Activated CD8-positive, alpha-beta memory T cell treated with anti-CD3 and anti-CD28 coated beads, Interleukin-2, amount 10 ng/mL, durations not matched to agents 7 days and 5 days (primary cell): Measurements from ENCODE around the gene B9D2. TPM values are rescaled to one million over a fixed set of nuclear protein-coding genes. Genes with fewer than 3 reads are reported as not detected.

Experiments
- ATAC-seq: fragments of 150-1000 bp; cut with Tn5 transposase; one replicate; pipeline ENCODE4 v1.10.0; 2021; ENCODE audit warnings: moderate library complexity
- CTCF ChIA-PET: fragments of 350-600 bp; sonication (Branson Sonifier 250); formaldehyde crosslinking; loops from one replicate; lab custom pipeline; 2021; ENCODE audit warnings: antibody characterized with exemption; lab: Charles Lee
- DNase-seq: peaks from one replicate; pipeline ENCODE4 v3.0.0-alpha.2; 2020
- H3K27ac Mint-ChIP-seq: one replicate; pipeline ENCODE4 v1.8.0; 2021; ENCODE audit warnings: mild to moderate bottlenecking, mixed read lengths
- H3K27me3 Mint-ChIP-seq: one replicate; pipeline ENCODE4 v1.8.0; 2021; ENCODE audit warnings: mixed read lengths
- H3K36me3 Mint-ChIP-seq: one replicate; pipeline ENCODE4 v1.8.0; 2021; ENCODE audit warnings: mild to moderate bottlenecking, mixed read lengths
- H3K4me1 Mint-ChIP-seq: one replicate; pipeline ENCODE4 v1.8.0; 2021; ENCODE audit warnings: mixed read lengths
- H3K4me3 Mint-ChIP-seq: one replicate; pipeline ENCODE4 v1.8.0; 2021; ENCODE audit warnings: mild to moderate bottlenecking, moderate library complexity, mixed read lengths
- H3K9me3 Mint-ChIP-seq: one replicate; pipeline ENCODE4 v1.8.0; 2022; ENCODE audit warnings: low read depth, mixed read lengths
- total RNA-seq, 2 experiments: library from RNA; stranded (reverse); gene quantifications; one replicate each; pipeline ENCODE4 v1.2.3, GENCODE V29; 2021

B9D2 gene
- total RNA-seq, 2 experiments from 2014 or later: 8.2 to 9.3 TPM

DNA sequence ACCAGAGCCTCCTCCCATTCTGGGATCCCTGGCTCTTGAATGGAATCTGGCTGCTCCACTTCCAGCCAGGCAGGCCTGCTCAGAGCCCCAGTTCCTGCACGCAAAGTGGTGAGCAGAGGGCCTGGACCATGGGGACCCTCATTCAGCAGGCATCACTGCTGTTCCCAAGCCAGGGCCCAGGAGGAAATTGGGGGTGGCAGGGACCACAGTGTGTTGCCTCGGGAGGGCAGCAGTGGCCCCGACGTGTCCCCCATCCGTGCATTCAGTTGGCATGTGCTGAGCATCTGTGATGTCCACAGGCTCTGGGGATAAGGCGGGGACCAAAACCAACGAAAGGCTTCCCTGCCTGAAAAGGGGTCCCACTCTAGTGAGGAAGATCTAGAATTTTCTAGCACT, 42.7 kb downstream of the B9D2 start:
- Mint-ChIP-seq H3K27ac (no peak overlapping the region), H3K4me1 (peaks cover 22% of the 10 kb centered on the region), H3K9me3 (no peaks in the 10 kb centered on the region), H3K36me3 (peaks cover 35% of the 10 kb centered on the region), H3K27me3 (no peaks in the 10 kb centered on the region), H3K4me3 (no peak overlapping the region)
- DNase-seq (no peak), ATAC-seq (no peak)
- CTCF ChIA-PET: interaction anchor here (1.2 to 1.4 kb wide), 3 partner anchors 32 to 37 kb away, joined by 4 to 11 read pairs (median 6); partner anchors contain the start of gene TGFB1

DNA sequence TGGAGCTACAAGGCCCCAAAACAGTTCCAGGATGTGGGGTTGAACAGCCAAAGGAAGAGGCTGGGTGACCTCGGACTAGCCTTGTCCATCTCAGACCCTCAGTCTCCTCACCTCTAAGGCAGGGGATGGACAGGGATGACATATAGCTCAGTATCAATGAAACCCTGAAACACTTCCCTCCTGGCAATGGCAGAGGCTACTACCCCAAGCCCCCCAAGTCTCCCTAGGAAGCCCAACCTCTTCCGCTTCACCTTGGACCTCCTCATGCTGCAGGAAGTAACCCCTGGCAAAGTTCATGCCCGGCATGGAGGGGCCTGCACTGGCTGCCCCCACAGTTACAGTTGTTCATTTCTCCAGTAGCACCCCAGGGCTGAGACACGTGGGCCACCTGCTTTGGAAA, 43.4 kb downstream of the B9D2 start:
- Mint-ChIP-seq H3K9me3 (no peaks in the 10 kb centered on the region), H3K36me3 (peaks cover 37% of the 10 kb centered on the region), H3K27me3 (no peaks in the 10 kb centered on the region), H3K27ac (no peak overlapping the region), H3K4me3 (no peak overlapping the region), H3K4me1 (peaks cover 23% of the 10 kb centered on the region)
- ATAC-seq (no peak), DNase-seq (no peak)
- CTCF ChIA-PET: interaction anchor here (1.2 kb wide), 1 partner anchor 13 kb away, joined by 3 read pairs; no protein-coding TSS in a partner anchor

DNA sequence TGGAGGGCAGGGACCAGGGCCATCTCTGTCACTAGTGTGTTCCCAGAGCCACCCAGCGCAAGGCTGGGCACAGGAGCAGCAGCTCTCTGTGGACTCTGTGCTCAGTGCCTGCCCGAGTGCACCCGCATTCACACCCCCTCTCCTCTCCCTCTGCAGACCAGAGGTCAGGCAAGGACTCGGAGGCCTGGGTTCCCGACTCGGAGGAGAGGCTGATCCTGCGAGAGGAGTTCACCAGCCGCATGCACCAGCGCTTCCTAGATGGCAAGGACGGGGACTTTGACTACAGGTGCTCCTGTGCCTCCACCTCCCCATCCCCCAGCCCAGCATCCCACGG, 43.8 kb downstream of the B9D2 start:
- no peak overlapping the region for H3K4me3 Mint-ChIP-seq
- no peak for ATAC-seq

DNA sequence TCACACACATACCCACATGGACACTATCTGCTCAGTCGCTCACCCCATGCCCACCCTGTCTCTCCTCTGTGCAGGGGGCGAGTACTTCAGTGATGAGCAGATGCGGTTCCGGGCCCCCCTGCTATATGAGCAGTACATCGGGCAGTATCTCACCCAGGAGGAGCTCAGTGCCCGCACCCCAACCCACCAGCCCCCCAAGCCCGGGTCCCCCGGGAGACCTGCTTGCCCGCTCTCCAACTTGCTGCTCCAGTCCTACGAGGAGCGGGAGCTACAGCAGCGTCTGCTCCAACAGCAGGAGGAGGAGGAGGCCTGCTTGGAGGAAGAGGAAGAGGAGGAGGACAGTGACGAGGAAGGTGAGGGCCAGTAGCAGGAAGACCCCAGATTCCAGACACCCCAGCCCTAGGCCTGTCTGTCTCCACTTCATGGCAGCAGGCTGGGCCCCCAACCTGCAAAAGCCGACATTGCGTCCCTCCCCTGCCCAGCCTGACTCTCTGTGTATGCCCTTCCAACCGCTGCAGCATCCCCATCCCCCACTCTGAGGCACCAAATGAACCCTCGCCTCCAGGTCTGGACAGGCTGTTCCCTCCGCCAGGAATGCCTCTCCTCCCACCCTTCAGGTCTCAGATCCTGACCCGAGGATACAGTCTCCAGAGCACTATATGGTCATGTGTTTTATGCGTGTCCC, 44.3 kb downstream of the B9D2 start:
- DNase-seq (no peak), ATAC-seq (no peak)
- Mint-ChIP-seq H3K9me3 (no peaks in the 10 kb centered on the region), H3K27ac (no peak overlapping the region), H3K4me3 (no peak overlapping the region), H3K4me1 (peaks cover 15% of the 10 kb centered on the region), H3K27me3 (no peaks in the 10 kb centered on the region), H3K36me3 (peaks cover 34% of the 10 kb centered on the region)
- CTCF ChIA-PET: interaction anchor here (1.2 kb wide), 1 partner anchor 12 kb away, joined by 3 read pairs; no protein-coding TSS in a partner anchor

More for the DNA sequence above, 43.8 kb downstream of the B9D2 start:
- H3K4me1 Mint-ChIP-seq: peaks cover 19% of the 10 kb centered on the region
- no peaks in the 10 kb centered on the region for H3K27me3 Mint-ChIP-seq
- H3K27ac Mint-ChIP-seq: no peak overlapping the region
- no peak for DNase-seq
- CTCF ChIA-PET: interaction anchor here (1.2 kb wide), 1 partner anchor 12 kb away, joined by 3 read pairs; no protein-coding TSS in a partner anchor
- no peaks in the 10 kb centered on the region for H3K9me3 Mint-ChIP-seq
- H3K36me3 Mint-ChIP-seq: peaks cover 37% of the 10 kb centered on the region

DNA sequence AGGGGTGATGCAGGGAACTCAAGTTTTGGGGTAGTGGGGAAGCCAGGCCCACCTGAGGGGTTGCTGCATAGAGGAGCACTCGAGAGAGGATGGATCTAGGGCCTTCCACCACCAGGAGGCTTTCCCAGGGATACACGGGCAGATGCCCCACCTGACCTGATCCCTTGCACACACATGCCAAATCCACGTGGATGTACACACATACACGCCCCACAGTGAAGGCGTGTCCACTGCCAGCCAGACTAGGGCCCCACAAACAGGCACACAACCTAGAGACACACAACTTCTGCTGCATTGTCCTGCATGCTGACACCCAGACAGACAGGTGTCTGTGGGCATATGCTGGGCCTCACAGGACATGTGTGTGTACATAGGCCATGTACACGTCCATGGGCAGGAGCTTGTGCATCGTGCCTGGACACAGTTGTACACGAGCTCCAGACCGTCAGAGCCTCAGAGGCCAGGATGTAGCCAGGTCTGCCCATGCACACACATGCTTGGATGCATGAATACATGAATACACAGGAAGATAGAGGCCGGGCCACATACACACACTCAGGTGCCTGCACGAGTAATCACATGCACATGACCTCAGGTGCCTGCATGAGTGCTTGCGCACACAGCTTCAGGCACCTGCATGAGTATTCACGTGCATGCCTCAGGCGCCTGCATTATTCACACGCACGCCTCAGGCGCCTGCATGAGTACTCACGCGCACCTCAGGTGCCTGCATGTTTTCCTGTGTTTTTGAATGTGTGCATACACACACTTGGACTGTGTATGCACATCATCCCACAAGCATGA, 45.1 kb downstream of the B9D2 start:
- CTCF ChIA-PET: interaction anchor here (0.6 kb wide), 1 partner anchor 182 kb away, joined by 4 read pairs; no protein-coding TSS in a partner anchor
- peaks cover 38% of the 10 kb centered on the region for H3K36me3 Mint-ChIP-seq
- H3K27me3 Mint-ChIP-seq: no peaks in the 10 kb centered on the region
- H3K27ac Mint-ChIP-seq: peak overlapping the region; percentile 13
- ATAC-seq (no peak), DNase-seq (no peak)
- H3K4me1 Mint-ChIP-seq: peaks cover 15% of the 10 kb centered on the region
- H3K4me3 Mint-ChIP-seq: no peak overlapping the region
- no peaks in the 10 kb centered on the region for H3K9me3 Mint-ChIP-seq

DNA sequence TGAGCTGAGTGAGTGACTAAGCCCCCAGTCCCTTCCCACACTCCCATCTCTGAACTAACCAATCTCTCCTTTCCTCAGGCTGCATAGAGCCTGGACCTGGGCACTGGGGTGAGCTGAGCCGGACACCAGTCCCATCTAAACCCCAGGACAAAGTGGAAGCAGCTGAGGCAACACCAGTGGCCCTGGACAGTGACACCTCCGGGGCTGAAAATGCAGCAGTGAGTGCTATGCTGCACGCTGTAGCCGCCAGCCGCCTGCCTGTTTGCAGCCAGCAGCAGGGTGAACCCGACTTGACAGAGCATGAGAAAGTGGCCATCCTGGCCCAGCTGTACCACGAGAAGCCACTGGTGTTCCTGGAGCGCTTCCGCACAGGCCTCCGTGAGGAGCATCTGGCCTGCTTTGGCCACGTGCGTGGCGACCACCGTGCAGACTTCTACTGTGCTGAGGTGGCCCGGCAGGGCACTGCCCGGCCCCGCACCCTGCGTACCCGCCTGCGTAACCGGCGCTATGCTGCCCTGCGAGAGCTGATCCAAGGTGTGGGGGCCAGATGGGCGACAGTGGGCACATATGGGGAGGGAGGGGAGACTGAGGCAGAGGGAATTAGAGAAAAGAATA, 47.5 kb downstream of the B9D2 start:
- H3K4me3 Mint-ChIP-seq: no peak overlapping the region
- CTCF ChIA-PET: interaction anchor here (0.8 to 1.2 kb wide), 2 partner anchors 8 to 112 kb away, joined by 3 to 6 read pairs; no protein-coding TSS in a partner anchor
- peaks cover 48% of the 10 kb centered on the region for H3K36me3 Mint-ChIP-seq
- no peak overlapping the region for H3K27ac Mint-ChIP-seq
- peaks cover 26% of the 10 kb centered on the region for H3K4me1 Mint-ChIP-seq
- no peaks in the 10 kb centered on the region for H3K27me3 Mint-ChIP-seq
- DNase-seq: no peak
- no peaks in the 10 kb centered on the region for H3K9me3 Mint-ChIP-seq
- ATAC-seq: no peak

DNA sequence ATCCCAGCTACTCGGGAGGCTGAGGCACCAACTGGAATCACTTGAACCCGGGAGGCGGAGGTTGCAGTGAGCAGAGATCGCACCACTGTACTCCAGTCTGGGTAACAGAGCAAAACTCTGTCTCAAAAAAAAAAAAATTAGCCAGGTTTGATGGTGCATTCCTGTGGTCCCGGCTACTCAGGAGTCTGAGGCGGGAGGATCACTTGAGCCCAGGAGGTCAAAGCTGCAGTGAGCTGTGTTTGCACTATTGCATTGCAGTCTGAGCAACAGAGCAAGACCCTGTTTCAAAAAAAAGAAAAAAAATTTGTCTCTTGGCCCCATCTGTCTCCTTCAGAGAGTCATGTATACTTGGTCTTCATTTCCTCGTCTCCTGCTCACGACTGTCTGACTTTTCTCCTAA, 52.3 kb downstream of the B9D2 start:
- CTCF ChIA-PET: interaction anchor here (1.5 to 11.7 kb wide), 4 partner anchors 9 to 47 kb away, joined by 4 to 110 read pairs (median 20); partner anchors contain the start of gene HNRNPUL1

DNA sequence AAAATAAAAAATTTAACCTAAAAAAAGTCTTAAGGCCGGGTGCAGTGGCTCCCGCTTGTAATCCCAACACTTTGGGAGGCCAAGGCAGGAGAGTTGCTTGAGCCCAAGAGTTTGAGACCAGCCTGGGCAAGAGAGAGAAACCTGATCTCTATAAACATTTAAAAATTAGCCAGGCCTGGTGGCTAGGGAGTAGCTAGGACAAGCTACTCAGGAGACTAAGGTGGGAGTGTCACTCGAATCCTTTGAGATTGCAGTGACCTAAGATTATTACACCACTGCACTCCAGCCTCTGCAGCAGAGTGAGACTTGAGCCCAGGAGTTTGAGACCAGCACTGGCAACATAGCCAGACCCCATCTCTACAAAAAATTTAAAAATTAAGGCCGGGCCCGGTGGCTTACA, 52.9 kb downstream of the B9D2 start:
- Mint-ChIP-seq H3K36me3 (peaks cover 42% of the 10 kb centered on the region), H3K4me3 (peak overlapping the region; percentile 95), H3K4me1 (peaks cover 63% of the 10 kb centered on the region), H3K9me3 (no peaks in the 10 kb centered on the region), H3K27ac (no peak overlapping the region), H3K27me3 (no peaks in the 10 kb centered on the region)
- DNase-seq (no peak), ATAC-seq (no peak)
- CTCF ChIA-PET: interaction anchor here (1.4 to 11.7 kb wide), 5 partner anchors 9 to 107 kb away, joined by 4 to 110 read pairs (median 9); partner anchors contain the start of gene HNRNPUL1

More for the DNA sequence above, 52.3 kb downstream of the B9D2 start:
- H3K27ac Mint-ChIP-seq: peak overlapping the region; percentile 48
- H3K36me3 Mint-ChIP-seq: peaks cover 43% of the 10 kb centered on the region
- peak overlapping the region; percentile 51 for H3K4me3 Mint-ChIP-seq
- no peaks in the 10 kb centered on the region for H3K27me3 Mint-ChIP-seq
- ATAC-seq (no peak), DNase-seq (no peak)
- no peaks in the 10 kb centered on the region for H3K9me3 Mint-ChIP-seq
- peaks cover 59% of the 10 kb centered on the region for H3K4me1 Mint-ChIP-seq

DNA sequence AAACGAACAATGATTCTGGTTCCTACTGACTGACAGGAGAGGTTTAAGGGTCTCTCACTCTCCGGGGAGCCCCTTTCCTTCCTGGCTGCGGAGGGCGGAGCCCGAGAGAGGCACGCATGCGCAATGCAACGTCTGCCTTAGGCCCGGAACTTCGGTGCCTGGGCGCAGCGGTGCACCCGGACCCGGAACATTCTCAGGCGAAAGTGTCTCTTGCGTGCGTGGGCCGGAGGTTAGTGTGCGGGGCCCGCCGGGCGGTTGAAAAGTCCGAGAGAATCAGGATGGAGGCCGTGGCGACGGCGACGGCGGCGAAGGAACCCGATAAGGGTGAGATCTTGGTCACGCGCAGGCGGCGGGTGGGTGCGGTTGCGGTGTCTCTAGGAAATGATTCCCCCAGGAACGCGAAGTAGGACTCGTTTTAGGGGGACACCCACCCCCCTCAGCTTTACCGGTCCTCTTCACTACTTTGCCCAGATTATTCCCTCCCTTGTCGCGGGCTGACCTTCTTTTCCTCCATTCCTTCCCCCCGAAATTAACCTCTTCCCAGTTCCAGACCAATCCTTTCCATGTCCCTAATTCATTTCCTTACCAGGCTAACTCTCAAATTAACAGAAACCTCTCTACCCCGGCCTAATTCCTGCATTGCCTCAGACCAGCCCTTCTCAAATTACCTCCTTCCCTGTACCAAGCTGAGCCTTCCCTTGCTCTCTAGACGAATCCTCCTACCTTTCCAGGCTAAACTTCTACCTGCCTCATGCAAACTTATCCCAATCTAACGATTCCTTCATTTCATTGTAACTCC, 53.7 kb downstream of the B9D2 start, which contains the start of gene CCDC97:
TSS of gene CCDC97 (plus strand) at position 140 of the 799 bp plus-strand sequence. CDS start at position 279, 139 bp downstream.
- peak; percentile 72 for ATAC-seq
- peak; percentile 93 for DNase-seq
- Mint-ChIP-seq H3K27me3 (no peaks in the 10 kb centered on the region), H3K36me3 (peaks cover 46% of the 10 kb centered on the region), H3K27ac (peak within 1 kb of the TSS; percentile 94), H3K4me1 (peaks cover 69% of the 10 kb centered on the region), H3K9me3 (no peaks in the 10 kb centered on the region), H3K4me3 (peak within 1 kb of the TSS; percentile 95)
- CTCF ChIA-PET: interaction anchor here (0.7 to 11.7 kb wide), 9 partner anchors 8 to 166 kb away, joined by 3 to 110 read pairs (median 6); partner anchors contain the start of gene HNRNPUL1

DNA sequence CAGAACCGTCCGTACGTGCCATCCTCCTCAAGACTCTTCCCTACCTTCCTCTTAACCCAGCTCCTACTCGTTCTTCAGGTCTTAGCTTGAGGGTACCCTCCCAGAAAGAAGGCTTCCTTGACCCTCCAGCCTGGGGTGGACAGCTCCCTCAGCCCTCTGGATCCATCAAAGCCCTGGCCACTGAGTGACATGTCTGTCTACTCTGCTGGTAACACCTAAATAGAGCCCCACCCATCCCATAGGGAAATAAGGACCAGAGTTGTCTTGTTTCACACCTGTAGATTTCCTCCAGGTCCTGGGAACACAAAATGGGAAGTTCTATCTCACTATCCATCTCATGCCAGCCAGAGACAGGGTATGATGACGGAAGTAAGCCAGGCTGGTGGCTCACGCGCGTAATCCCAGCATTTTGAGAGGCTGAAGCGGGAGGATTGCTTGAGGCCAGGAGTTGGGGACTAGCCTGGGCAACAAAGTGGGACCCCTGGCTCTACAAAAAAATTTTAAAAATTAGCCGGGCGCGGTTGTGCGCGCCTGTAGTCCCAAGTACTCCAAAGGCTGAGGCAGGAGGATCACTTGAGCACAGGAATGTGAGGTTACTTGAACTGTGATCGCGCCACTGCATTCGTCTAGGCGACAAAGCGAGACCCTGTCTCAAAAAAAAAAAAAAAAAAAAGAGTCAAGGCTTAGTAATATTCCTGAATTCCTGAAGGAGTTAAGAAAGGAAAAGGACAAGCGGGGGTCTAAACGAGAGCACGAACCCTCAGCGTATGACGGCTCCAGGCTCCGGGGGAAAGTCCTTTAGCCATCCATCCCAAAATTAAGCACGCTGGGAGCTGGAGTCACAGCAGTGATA, 54.5 kb downstream of the B9D2 start:
- CTCF ChIA-PET: interaction anchor here (0.7 to 11.7 kb wide), 33 partner anchors 7 to 647 kb away, joined by 3 to 110 read pairs (median 5); partner anchors contain the start of genes B9D2 and HNRNPUL1
- peak overlapping the region; percentile 94 for H3K27ac Mint-ChIP-seq
- ATAC-seq (no peak), DNase-seq (no peak)
- H3K9me3 Mint-ChIP-seq: no peaks in the 10 kb centered on the region
- H3K36me3 Mint-ChIP-seq: peaks cover 52% of the 10 kb centered on the region
- H3K27me3 Mint-ChIP-seq: no peaks in the 10 kb centered on the region
- H3K4me3 Mint-ChIP-seq: peak overlapping the region; percentile 95
- peaks cover 76% of the 10 kb centered on the region for H3K4me1 Mint-ChIP-seq

DNA sequence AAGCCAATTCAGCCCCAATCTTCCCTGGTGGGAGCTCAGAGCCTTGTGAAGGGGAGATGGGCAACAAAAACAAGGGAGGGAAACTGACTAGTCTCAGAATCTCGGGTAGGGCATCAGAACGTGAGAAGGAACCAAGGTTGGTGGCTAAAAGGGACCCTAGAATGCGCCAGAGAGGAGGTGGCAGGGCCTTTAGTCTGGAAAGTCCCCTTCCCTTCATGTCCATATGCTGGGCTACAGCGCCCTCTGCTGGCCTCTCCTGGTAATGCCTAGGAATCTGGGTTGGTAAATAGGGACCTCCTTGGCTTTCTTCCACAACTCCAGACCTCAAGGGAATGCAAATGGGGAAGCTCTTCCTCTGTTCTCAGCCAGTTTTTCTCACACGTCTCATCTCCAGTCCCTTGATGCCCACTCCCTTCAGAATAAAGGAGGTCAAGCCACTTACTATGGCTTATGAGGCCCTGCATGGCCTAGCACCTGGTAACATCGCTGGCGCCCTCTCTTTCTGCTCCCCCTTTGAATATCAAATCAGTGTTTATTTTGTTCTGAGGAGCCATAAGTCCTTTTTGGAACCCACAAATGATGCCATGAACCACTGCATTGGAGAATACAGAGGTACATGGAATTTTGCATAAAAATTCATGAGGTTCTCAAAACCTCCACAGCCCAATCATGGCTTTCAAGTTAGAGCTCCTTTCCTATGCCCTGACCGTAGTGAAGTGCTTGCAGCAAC, 55.3 kb downstream of the B9D2 start:
- Mint-ChIP-seq H3K4me1 (peaks cover 82% of the 10 kb centered on the region), H3K9me3 (no peaks in the 10 kb centered on the region), H3K36me3 (peaks cover 57% of the 10 kb centered on the region), H3K4me3 (peak overlapping the region; percentile 95), H3K27ac (peak overlapping the region; percentile 94), H3K27me3 (no peaks in the 10 kb centered on the region)
- DNase-seq (peak; percentile 95), ATAC-seq (peak; percentile 50)
- CTCF ChIA-PET: interaction anchor here (0.8 to 11.7 kb wide), 31 partner anchors 9 to 647 kb away, joined by 3 to 110 read pairs (median 5); partner anchors contain the start of genes B9D2 and HNRNPUL1
